WERI-Rb-1 (cell line): ENCODE data around the gene TMEM129.

ENCODE experiments used
- DNase-seq: peaks from one replicate; pipeline ENCODE4 v3.0.0-alpha.2; 2020
- H3K27ac ChIP-seq: fragments of 250-450 bp; sonication (Bioruptor Pico); 2 replicates; pipeline ENCODE4 v1.5.1; 2020; ENCODE audit warnings: mild to moderate bottlenecking, moderate library complexity
- H3K27me3 ChIP-seq: fragments of 250-450 bp; sonication (Bioruptor Pico); 2 replicates; pipeline ENCODE4 v1.5.1; 2021; ENCODE audit warnings: mild to moderate bottlenecking, low read depth, moderate library complexity; ENCODE audit not compliant: insufficient read depth, severe bottlenecking
- H3K36me3 ChIP-seq: fragments of 250-450 bp; sonication (Bioruptor Pico); 2 replicates; pipeline ENCODE4 v1.5.1; 2020; ENCODE audit warnings: mild to moderate bottlenecking, moderate library complexity
- H3K4me3 ChIP-seq: 2 replicates; pipeline ENCODE4 v1.5.1; 2011; ENCODE audit warnings: low read depth, mild to moderate bottlenecking, control low read depth, low read length
- H3K9me3 ChIP-seq: fragments of 250-450 bp; sonication (Bioruptor Pico); 2 replicates; pipeline ENCODE4 v1.5.1; 2021; ENCODE audit warnings: mild to moderate bottlenecking, moderate library complexity; ENCODE audit not compliant: severe bottlenecking
- CTCF ChIP-seq: IDR thresholded peaks from 2 replicates; pipeline ENCODE4 v1.5.1; 2011; ENCODE audit warnings: low read depth, mild to moderate bottlenecking, control low read depth, inconsistent platforms, low read length

TMEM129 gene

DNA sequence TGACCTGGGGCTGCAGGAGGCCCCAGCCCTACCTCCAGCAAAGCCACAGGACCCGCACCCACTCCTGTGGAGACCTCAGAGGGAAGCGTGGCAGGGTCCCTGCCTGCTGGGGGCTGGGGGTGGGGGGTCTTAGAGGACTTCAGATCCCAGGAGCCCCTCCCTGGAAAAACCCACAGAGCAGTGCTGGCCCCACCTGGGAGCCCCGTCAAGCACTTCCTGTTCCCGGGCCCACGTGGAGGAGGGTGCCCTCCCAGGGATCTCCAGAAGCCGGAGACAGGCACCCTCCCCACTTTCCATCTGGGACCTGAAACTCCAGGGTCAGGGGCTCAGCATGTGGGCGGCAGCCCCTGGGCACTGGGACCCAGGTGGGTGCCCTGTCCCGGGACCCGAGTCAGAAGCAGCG, 32.2 kb upstream of the TMEM129 start:
- Histone ChIP-seq H3K27ac (no peak overlapping the region), H3K36me3 (no peaks in the 10 kb centered on the region), H3K27me3 (no peaks in the 10 kb centered on the region), H3K9me3 (no peaks in the 10 kb centered on the region), H3K4me3 (no peak overlapping the region)
- TF ChIP-seq CTCF: no peak
- DNase-seq: no peak

DNA sequence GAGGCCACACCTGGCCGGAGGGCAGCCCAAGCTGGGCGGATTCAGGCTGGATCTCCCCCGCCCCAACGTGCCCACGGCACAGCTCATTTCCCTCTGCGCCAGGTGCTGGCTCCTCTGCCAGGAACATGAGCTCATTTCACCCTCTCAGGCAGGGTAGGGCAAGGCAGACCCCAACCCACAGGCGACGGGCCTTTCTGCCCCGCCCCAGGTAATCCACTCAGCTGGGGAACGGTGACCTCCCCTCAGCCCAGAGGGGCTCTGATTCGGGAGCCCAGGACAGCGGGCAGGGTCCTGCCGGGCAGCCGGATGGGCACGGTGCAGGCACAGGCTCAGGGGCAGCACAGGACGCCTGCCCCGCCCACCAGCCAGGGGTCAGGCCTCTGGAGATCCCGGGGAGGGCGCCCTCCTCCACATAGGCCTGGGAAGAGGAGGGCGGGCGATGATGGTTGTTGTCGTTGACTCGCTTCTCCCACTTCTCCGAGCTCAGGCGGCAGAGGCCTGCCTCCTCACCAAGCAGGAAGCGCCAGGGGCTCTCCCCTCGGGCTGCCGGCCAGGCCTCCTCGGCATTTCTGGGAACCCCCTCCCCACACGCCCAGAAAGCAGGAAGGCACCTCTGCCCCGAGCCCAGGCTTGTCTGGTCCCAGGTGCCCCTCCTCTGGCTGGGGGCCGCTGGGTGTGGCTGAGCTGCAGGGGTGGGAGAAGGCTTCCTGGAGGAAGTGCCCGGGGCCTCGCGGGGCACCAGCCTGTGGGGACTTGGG, 31.3 kb upstream of the TMEM129 start:
- Histone ChIP-seq H3K4me3 (no peak overlapping the region), H3K9me3 (peaks cover 2% of the 10 kb centered on the region), H3K27ac (no peak overlapping the region), H3K36me3 (no peaks in the 10 kb centered on the region), H3K27me3 (no peaks in the 10 kb centered on the region)
- TF ChIP-seq CTCF: no peak
- DNase-seq: no peak

- Histone ChIP-seq H3K36me3 (no peaks in the 10 kb centered on the region), H3K27ac (no peak overlapping the region), H3K27me3 (no peaks in the 10 kb centered on the region), H3K9me3 (peaks cover 3% of the 10 kb centered on the region), H3K4me3 (no peak overlapping the region)
- TF ChIP-seq CTCF: no peak
- DNase-seq: no peak
These were observed 30.8 kb upstream of the TMEM129 start for GRCh38 chr4:1751919-1752283.

- no peak overlapping the region for H3K27ac ChIP-seq
- H3K27me3 ChIP-seq: no peaks in the 10 kb centered on the region
- H3K9me3 ChIP-seq: peaks cover 3% of the 10 kb centered on the region
- H3K36me3 ChIP-seq: no peaks in the 10 kb centered on the region
- H3K4me3 ChIP-seq: no peak overlapping the region
- no peak for DNase-seq
- no peak for TF ChIP-seq CTCF
These were observed 30.2 kb upstream of the TMEM129 start for GRCh38 chr4:1751155-1751918.

- no peak overlapping the region for H3K27ac ChIP-seq
- no peak overlapping the region for H3K4me3 ChIP-seq
- no peaks in the 10 kb centered on the region for H3K27me3 ChIP-seq
- no peak for DNase-seq
- H3K9me3 ChIP-seq: peaks cover 3% of the 10 kb centered on the region
- no peak for TF ChIP-seq CTCF
- H3K36me3 ChIP-seq: no peaks in the 10 kb centered on the region
These were observed 29.4 kb upstream of the TMEM129 start for GRCh38 chr4:1750381-1751154.
